GM19351 (cell line): ENCODE results near the gene GJB3.
"Not testable (repeated sequence)": the region's sequence is repeated elsewhere in the genome, so short reads cannot be mapped to it uniquely, and the experiment has no call there.

ENCODE experiments used
- ATAC-seq: cut with Tn5 transposase; IDR thresholded peaks from one replicate; pipeline ENCODE4 v1.9.1; 2021; ENCODE audit warnings: mild to moderate bottlenecking, moderate library complexity; ENCODE audit not compliant: unreplicated experiment

Gene GJB3

DNA sequence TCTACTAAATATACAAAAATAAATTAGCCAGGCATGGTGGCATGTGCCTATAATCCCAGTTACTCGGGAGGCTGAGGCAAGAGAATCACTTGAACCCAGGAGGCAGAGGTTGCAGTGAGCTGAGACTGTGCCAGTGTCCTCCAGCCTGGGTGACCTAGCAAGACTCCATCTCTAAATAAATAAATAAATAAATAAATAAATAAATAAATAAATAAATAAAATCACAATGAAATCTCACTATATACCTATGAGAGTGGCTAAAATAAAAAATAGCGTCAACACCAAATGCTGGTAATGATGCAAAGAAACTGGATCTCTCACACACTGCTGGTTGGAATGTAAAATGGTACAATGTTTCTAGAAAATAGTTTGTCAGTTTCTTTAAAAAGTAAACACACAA lies 37.8 kb downstream of the GJB3 start:
- ATAC-seq = not testable (repeated sequence)

DNA sequence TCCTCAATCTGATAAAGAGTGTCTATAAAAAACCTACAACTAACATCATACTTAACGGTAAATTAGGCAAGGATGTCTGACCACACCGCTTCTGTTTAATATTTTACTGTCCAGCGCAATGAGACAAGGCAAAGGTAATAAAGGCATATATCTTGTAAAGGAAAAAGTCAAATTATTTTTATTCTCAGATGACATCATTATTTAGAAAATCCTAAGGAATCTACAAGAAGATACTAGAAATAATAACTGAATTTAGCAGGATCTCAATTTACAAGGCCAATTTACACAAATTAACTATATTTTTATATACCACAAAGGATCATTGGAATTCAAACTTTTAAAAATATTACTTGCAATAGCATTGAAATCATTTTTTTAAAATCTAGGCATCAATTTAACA lies 41.2 kb downstream of the GJB3 start:
- ATAC-seq = no peak

DNA sequence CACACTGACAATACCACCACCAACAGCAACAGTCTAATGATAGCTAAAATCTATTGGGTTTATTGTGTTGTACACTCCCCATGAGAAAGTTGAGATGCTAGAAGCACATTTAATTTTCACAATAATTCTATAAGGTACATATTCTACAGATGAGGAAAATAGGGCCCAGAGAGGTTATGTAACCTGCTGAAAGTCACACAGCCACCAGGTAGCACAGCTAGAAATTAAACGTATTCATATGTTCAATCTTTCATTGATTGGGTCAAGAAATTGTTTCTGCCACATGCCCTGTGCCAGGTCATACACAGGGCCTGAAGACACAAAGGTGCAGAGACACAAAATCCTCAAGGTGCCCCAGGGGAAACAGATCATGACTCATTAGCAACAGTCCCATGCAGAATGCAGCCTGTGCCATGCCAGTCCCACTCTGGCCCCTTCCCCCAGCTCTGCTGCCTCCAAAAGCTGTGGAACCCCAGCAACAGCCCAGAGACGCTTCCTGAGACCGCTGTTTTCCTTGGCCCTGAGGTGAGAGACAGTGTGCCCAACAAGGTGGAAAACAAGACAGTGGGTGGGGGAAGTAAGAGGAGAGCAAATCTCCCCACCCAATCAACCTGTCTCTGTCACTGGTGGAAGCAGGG lies 43.9 kb downstream of the GJB3 start:
- ATAC-seq = no peak

DNA sequence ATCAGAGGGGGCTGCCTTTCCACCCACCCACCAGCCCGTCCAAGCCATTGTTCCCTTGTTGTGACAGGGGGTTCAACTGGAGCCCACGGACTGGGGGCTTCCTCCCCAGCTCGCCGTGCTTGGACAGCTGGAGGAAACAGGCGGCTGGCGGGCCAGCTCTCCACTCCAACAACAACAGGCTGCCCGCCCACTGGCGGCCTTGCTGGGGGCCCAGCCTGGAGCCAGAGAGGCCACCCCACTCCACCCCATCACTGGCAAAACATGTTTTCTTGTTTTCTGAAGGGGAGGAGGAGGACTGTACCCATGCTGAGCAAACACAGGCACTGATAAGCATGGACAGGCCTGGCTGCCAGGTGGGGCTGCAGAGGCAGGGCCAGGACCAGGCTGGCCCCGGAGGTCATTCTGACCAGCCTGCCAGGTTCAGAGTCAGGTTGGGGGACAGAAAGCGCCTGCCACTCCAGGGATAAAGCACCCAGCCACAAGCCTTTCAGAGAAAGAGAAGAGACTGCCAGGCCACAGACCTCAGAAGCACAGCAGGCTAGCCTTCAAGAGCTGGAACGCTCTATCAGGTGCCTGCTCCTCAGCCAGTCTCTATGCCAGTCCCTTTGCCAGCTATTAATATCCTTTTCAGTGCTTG lies 44.6 kb downstream of the GJB3 start:
- ATAC-seq = no peak

DNA sequence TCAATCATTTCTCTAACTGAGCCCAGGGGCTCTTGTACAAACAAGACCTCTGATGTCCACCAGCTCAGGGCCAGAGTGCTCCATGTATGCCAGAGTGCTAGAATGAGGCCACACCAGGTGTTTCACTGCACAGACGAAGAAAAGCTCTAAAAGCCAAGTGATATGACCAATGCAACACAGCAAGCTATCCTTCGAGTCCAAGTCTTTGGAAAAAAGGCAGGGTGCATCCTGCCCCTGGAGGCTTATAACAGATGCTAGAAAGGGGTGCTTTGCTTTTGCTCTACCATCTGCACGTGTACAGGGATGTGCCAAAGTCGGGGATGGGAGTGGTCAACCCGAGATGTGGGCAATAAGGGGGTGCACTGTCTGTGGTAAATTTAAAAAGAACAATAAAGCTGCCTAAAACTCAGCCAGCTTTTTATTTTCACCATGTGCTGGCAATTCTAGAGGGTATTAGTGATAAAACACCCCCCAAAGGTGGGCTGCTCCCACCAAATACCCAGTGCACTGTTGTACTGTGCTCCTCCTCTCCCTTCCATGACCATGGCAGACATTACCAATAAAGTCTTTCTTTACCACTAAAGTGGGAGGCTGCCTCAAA lies 46.4 kb downstream of the GJB3 start:
- ATAC-seq = no peak

DNA sequence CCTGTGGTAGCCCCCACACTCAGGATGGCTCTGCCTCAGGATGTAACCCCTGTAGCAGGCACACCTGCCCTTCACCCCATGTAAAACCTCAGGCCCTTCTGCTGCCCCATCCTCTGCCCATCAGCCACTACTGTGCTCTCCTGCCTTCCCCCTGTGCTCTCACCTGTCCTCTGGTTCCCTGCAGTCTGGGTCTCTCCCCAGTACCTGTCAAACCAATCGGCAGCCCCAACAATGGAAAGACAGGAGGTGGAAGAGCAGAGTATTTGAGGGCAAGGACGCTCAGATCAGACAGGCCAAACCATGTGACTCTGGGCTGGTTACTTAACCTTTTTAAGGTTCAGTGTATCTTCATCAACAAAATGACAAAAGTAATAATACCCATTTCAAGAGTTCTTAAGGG lies 47.6 kb downstream of the GJB3 start:
- ATAC-seq = no peak

DNA sequence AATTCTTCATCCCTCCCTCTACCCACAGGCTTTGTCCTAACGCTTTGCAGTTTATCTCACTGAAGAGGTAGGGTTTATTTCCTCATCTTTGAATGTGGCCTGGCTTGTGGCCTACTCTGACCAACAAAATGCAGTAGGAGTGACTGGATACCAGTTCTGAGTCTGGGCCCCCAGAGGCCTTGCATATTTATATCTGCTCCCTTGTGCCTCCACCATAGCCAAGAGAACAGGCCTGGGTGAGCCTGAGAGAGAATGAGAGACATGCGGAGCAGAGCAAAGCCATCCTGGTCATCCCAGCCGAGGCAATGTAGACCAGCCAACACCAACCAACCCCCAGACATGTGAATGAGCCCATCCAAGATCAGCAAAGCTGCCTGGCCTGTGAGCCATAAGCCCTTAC lies 48.2 kb downstream of the GJB3 start:
- ATAC-seq = no peak

DNA sequence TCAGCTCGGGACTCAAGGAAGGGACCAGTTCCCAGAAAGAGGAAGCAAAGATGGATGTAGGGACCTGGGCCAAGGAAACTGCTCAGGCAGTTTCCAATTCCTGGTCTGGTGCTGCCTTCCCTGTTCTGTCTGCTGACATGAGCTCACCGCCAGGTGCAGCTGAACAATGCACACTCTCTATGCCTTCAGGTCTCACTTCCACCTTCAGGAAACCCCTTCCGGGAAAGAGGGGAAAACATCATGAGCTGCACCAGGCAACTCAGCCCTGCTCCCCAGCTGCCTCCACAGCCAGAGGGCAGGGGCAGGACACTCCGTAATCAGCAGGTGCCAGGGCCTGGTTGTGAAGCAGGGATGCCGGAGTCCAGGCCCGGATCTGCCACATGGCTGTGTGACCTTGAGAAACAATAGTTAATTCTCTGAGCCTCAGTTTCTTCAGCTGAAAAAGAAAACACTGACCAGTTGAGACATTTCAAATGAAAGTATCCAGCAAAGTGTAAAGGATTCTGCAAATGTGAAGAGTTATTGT lies 50.8 kb downstream of the GJB3 start:
- ATAC-seq = no peak

DNA sequence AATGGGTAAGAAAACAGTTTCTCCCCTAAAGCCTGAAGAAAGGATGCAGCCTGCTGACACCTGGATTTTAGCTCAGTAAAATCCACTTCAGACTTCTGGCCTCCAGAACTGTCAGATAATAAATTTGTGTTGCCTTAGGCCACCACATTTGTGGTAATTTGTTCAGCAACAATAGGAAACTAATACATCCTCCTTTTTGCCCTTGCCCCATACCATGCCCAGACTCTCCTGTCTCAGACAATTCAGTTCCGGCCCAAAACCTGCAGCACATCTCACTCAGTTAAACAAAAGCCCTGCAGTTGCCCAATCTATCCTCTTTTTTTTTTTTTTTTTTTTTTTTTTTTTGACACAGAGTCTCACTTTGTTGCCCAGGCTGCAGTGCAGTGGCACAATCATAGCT lies 52.7 kb downstream of the GJB3 start:
- no peak for ATAC-seq
